ENCODE data around the gene PRAC2. TPM values are rescaled to one million over a fixed set of nuclear protein-coding genes. Genes with fewer than 3 reads are reported as not detected.
"Not testable (repeated sequence)": the region's sequence is repeated elsewhere in the genome, so short reads cannot be mapped to it uniquely, and the experiment has no call there.

The PRAC2 gene
- not detected for total RNA-seq

DNA sequence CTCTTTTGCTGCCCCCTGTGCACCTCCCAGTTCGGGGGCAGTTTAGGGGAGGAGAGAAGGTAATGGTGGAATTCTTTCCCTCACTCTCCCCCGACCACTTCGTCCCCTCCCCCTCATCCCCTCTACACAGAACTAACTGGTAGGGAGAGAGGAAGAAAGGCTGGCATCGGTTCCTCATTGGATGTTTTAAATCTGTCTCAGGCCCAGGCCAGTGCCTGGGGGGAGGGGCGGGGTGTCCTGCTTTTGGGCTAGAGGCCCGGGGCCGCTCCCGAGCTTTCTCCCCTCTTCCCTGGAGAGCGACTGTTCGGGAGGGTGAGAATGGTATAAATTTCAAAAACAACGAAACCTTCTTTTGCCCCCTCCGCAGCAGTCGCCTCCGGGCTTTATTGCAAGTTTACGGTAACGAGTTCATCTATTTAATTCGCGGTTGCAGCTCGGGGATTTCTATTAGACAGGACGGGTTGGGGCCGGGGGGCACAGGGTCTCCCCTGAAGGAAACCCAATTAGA, at the start of gene PRAC2:
PRAC2 (plus strand) TSS at position 271 of the 508 bp plus-strand sequence. CDS start 1,226 bp downstream, outside the sequence.
- no peak for DNase-seq

DNA sequence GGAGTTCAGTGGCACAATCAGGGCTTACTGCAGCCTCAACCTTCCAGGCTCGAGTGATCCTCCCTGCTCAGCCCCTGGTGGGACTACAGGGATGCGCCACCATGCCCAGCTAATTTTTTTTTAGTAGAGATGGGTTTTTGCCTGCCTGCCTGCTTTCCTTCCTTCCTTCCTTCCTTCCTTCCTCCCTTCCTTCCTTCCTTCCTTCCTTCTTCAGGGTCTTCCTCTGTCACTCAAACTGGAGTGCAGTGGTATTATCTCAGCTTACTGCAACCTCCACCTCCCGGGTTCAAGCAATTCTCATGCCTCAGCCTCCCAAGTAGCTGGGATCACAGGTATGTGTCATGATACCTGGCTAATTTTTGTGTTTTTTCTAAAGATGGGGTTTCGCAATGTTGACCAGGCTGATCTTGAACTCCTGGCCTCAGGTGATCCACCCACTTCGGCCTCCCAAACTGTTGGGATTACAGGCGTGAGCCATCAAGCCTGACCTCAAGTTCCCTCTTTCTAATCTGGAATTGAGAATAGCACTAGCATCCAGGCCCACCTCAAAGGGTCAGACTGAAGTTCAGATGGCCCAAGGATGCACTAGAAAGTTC, 45.9 kb upstream of the PRAC2 start:
- no peak for DNase-seq

DNA sequence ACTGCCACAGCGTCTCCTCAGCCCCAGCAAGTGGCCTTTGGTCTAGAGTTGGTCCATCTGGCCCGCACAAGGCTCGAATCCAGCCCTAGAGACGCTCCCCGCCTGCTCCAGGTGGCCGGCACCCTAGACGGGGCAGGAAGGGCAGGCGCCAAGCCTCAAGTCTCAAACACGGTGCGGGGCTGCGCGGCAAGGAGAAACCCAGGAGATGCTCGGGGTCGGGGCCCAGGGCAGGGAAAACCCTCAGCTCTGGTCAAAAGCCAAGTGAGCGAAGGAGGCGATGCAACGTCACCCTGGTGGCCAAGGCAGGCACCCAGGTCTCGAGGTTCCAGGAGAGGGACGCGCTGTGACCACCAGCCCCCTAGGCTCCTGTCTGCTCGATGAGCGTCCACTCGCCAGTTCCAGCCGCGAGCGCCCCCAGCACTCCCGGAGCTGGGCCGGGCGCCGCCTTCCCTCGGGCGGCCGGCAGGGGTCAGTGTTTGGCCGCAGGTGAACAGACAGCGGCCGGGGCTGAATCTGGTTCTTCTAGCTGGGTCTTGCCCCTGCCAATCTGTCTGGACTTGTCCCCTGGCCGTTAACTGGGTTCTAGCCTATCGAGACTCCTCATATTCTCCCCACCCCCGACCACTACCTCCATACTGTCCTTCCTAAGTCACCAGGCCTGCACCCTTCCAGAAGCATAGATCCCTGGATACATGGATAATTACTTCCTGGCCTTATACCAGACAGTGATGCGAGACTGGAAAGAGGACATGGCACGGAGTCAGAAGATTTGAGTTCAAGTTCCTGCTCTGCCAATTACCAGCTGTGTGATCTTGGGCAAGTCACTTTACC, 44.6 kb upstream of the PRAC2 start:
- DNase-seq: peak; percentile 61

DNA sequence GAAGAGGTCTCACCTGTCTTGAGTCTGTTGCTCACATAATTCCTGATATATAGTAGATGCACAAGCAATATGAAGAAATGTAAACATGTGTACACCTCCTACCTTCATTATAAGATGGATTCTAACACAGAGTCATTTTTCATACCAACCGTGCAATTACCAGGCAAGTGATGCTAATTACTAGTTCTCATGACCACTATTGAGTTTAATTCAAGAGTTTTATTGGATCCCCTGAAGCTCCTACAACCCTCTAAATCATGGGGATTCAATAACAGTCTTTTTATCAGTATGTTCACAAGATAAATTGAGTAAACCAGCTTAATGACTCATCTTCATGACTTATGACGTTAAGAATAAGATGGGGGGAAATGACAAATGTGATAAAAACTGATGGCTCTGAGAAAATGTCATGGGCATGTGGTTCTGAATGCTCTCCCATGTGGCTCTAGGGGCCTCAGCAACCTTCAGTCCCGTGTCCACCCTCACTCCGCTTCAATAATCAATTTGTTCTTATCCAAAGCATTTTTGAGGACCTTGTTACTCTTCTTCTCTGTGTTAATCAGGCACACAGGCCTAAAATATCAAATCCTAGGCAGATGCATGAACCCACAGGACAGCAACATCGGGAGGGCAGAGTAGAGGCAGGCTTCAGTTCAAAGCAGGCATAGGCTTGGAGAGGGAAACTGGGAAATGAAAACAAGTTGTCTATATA, 43.4 kb upstream of the PRAC2 start:
- no peak for DNase-seq

DNA sequence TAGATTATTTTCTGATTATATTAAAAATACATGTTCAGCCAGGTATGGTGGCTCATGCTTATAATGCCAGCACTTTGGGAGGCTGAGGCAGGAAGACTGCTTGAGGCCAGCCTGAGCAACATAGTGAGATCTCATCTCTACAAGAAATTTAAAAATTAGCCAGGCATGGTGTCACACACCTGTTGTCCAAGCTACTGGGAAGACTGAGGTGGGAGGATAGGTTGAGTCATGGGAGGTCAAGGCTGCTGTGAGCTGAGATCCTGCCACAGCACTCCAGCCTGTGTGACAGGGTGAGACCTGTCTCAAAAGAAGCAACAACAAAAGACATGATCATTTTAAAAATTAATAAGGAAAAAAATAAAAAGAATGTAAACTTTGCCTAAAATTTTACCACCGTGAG, 41.4 kb upstream of the PRAC2 start:
- no peak for DNase-seq

DNA sequence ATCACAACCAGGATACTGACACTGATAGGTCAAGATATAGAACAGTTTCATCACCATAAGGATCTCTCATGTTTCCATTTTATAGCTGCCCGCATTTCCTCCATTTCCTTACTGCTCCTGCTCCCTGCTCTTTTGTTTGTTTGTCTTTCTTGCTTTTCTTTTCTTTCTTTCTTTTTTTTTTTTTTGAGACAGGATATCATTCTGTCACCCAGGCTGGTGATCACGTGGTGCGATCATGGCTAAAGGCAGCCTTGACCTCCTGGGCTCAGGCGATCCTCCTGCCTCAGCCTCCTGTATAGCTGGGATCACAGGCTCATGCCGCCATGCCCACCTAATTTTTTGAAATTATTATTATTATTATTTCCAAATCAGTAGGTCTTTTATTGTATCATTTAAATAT, 32.3 kb upstream of the PRAC2 start:
- no peak for DNase-seq

DNA sequence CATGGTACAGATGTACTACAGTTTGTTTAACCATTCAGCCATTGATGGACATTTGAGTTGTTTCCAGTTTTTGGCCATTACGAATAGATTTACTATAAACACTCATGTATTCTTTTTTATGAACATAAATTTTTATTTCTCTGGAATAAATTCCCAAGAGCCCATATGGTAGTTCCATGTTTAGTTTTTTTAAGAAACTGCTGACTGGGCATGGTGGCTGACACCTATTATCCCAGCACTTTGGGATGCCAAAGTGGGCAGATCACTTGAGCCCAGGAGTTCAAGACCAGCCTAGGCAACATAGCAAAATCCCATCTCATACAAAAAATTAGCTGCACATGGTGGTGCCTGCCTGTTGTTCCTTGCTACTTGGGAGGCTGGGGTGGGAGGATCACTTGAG, 30.9 kb upstream of the PRAC2 start:
- DNase-seq: no peak

DNA sequence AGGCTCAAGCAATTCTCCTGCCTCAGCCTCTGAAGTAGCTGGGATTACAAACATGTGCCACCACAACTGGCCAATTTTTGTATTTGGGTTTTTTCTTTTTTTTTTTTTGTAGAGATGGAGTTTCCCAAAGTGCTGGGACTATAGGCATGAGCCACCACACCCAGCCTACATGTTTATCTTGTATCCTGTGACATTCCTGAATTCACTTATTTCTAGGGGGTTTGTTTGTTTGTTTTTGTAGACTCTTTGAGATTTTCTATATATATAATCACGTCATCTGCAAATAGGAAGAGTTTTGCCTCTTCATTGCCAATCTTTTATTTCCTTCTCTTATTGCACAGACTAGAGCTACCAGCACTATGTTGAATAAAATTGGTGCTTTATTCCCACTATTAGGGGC, 29.8 kb upstream of the PRAC2 start:
- no peak for DNase-seq

DNA sequence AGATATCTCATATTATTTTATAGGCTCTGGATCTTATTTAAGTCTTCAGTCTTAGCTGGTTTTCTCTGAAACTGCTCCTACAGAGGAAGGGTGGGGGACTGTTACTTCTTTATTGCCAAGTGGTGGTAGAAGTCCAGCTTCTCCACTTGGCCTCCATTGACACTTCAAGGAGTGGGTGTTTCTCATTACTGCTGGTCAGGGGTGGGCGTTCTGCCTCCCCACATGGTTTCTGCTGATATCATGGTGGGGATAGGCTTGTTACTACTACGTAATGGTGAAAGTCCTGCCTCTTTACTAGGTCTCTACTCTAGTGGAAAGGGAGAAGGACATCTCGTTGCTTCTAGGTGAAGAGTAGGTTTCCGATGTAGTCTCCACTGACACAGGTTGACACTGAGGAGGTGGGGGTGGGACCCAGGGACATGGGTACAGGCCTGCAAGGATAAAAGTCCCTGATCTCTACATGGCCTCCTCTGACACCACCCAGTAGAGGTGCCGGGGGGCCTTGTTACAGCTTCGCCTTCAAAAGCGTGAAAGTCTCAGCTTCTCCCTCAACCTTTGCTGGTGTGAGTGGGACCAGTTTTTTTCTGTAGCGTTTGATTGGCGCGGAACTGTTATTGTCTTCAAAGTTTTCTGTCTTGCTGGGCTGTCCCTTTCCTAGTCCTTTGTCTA, 21.0 kb upstream of the PRAC2 start:
- no peak for DNase-seq

DNA sequence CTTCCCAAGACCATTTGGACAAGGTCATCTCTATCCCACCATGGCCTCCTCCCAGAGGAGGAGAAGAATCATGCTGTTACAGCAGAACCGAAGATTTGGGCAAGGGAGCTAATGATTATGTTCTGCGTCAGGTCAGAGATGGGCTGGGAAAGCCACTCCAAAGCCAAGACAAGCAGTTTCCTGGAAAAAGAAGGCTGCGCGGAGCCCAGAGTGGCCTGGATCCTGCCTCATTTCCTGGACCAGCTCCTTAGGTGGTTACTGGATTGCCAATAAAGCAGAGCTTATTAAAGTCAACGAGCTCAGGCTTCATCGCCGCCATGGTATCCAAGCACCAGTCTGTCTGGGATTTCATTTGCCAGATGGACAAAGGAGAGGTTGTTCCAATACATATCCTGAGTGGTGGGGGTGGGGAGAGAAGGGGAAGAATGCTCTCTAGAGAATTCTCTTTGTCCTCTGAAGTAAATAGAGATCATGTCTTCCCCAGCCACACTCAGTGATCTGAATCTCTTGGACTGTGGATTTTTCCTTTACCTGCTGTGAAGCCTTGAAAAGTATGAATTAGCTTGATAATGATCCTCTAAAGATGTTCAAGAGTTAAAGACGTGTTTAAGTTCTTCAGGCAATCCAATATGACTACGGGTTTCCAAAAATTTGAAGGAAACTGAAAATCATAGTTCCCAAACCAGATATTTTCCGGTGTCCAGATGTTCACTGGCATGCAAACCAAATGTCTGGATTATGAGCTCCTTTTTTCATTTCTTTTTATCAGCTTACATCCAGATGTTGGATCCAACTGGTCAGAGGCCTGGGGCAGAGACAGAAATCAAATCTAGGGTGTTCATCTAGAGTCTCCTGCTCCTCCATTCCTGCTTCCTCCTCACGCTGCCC, 18.4 kb upstream of the PRAC2 start:
- no peak for DNase-seq

DNA sequence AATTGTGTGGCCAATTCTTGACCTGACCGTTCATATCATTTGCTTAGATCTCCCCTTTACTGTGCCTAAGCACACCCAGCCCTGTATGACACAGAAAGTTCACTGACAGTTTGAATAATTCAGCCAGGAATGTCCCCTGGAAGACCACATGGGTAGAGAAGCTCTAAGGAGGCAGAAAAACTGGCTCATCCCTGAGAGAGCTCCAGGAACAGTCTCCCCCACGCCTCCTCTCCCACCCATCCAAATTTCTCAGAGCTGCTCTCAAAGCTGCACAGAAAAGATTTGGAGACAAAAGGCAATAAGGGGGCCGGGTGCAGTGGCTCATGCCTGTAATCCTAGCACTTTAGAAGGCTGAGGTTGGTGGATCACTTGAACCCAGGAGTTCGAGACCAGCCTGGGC, 11.9 kb upstream of the PRAC2 start:
- no peak for DNase-seq

DNA sequence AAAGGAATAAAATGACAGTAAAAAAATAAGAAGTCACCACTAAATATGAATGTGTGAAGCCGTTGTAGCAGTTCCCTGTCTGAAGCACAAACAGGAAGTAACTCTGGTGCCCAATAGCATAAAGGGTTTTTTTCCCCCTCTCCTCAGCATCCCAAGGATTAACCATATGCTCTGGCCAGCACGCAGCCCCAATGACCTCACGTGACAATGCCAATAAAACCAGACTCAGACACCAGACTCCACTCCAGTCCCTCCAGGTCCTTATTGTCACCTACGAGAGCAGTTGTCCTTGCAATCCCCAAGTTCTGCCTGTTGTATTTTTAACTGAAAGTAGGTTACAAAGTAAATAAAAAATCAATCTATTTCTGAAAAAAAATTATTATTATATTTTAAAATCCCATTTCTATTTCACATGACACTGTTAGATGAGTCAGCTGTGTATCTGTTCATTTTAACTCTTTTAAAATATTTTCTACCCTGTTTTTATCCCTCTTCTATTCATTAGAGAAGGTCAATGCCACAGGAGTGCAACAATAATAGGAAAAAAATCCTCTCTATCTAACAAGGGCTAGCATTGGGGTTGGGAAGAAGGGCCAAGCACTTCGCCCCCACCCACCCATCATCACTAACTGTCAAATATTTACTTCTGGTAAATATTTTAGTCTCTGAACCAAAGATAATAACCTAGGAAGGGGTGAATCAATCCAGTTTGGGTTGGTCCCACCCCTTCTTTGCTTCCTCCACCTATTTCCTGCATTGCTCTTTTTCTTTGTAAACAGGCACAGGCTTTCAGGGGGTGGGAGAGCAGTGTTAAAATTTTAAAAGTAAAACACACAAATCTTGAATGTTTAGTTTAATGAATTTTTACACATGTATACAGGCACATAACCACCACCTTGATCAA, 7.2 kb upstream of the PRAC2 start:
- no peak for DNase-seq

DNA sequence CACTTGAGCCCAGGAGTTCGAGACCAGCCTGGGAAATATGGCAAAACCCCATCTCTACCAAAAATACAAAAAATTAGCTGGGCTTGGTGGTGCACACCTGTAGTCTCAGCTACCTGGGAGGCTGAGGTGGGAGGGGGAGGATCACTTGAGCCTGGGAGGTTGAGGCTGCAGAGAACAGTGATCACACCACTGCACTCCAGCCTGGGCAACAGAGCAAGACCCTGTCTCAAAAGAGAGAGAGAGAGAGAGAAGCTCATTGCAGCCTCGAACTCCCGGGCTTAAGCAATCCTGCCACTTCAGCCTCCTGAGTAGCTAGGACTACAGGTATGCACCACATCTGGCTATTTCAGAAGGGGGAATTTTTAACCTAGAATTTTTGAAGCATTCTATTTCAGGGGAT, 6.4 kb upstream of the PRAC2 start:
- DNase-seq: not testable (repeated sequence)

DNA sequence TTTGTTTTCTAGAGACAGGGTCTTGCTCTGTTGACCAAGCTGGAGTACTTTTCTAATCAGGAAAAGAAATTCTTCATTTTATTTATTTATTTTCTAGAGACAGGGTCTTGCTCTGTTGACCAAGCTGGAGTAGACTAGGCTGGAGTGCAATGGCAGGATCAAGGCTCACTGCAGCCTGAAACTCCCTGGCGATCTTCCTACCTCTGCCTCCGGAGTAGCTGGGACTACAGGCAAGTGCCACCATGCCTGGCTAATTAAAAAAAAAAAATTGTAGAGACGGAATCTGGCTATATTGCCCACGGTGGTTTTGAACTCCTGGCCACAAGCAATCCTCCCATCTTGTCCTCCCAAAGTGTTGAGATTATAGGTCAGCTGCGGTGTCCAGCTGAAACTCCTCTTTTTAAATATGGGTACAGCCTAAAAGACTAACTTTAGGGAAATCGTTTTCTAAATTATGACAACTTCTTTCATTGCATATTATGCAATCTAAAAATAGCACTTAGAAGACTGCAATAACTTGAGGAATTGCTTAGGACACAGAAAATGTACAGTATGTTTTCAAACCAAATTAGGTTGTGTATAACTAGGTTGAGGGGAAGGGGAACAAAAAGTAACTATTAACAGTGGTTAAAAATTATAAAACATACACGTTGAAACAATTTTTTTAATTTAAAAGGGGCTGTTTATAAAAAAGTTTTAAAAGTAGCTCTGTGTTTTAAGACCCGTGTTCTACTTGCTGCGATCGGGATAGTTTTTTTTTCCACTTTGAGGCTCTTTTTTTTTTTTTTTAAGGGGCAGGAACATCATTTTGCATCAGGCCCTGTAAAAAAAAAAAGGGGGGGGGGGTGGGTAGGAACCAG, 5.4 kb upstream of the PRAC2 start:
- peak; percentile 25 for DNase-seq

DNA sequence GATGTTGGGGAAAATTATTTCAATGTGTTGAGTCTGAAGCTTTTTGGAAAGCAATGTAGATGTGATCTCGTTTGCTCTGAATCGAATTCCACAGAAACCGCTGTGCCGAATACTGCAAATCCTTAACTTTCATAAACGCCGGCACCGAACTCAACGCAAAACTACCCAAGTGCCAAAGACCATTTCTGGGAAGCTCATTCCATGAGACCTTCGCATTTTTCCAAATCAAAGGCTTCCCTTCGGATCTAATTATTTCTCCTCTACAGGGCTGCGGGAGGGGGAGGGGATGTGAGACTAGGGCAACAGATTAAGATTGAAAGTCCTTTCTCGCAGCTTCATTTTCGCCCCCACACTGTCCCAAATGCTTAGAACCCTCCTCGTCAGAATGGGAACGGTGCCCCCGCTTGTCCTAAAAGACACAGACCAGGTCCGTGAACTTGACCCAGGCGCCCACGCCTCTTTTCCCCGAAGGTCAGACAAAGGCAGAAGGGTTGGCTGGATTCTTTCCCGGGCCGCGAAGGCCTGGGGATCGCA, 4.7 kb upstream of the PRAC2 start:
- DNase-seq: peak; percentile 58

DNA sequence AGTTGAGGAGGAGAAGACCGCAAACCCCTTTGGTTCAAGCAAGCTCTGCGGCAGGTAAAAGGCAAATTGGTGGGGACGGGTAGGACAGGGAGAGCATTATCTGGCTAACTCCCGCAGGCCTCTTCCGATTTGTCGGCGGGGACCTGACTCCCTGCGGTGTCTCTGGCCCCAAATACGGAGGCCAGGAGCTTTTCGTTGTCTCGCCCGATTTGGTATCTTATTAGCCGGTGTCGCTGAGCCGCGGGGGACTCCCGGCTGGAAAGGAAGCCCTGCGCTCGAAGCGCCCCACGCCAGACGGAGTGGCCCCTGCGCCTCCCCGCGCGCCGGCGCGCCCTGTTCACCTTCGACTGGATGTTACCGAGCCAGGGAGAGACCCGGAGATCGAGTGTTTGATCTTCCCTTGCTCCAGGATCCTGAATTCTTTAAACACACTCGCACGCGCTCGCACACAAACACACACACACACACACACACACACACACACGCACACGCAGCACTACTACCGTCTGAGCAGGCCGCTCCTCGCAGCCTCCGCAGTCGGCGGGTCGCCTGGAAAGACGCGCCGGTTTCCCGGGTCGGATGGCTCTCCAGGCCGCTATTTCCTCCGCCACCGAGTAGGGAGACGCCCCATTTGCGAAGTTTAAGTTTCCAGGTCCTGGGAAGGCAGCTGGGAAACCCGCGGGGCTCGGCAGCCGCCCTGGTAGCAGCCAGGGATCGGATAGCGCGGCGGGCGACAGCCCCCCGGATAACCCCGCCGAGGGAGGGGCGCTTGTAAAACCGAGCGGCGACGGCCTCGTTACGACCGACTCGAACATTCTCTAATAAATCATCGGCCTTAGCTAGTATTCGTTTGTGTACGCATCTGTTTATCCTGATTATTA, 4.0 kb upstream of the PRAC2 start:
- peak; percentile 44 for DNase-seq

DNA sequence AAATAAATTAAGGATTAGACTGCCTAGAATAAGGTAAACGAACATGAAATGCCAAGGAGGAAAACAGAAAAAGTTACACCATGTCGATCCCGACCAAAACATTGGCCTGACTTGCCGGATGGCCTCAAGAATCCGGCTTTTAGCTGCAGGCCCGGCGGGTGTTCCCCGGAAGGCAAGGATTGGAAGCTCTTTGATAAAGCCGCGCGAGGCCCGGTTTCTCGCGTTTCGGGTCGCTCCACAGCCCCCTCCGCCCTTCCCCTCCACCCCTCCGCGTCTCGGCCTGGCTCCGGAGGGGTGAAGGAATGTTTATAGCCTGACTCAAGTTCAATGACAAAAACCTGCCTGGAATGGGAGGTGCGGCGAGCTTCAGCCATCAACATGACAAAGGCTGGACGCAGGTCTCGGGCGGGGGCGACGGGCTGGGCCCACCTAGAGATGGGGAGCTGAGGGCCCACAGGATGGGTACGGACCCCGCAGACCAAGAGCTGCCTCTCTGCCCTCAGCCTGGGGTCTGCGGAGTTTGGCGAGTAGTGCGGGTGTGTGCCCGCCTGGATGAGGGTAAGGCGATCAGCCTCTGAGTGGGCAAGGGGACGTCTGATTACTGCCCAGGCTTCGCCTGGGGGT, 3.2 kb upstream of the PRAC2 start:
- DNase-seq: no peak

All from tongue (tissue), 2 donors.